ENCODE results near the gene SLC4A3. TPM values are rescaled to one million over a fixed set of nuclear protein-coding genes. Genes with fewer than 3 reads are reported as not detected.

Gene SLC4A3
- total and polyA plus RNA-seq, 2 donors from 2014 or later, result 4.9 to 5.2 TPM

DNA sequence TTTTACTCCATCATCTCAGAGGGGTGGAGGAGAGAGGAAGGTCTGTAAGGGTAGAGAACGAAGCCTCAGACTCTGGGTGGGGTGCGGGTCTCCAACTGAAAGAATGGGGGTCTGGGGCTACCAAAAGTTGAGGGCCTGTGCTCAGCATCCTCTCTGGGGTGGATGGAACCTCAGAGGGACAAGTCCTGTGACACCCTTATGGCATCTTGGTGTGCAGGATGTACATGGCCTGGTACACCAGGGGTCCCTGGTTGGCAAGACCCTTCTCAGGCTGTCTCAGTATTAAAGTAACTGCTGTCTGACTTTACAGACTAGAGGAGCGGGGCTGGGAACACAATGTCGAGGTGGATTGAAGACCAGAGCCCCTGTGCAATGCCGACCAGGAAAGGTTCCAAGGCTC lies 2.3 kb upstream of the SLC4A3 start:
- Histone ChIP-seq H3K36me3 (ENCODE audit: control insufficient read depth in 2 of 3, insufficient read depth in 3 of 3, low read length in 3 of 3) (no peaks in the 10 kb centered on the region), H3K27ac (ENCODE audit: low read depth in 2 of 2, low read length in 2 of 2) (no peak overlapping the region), H3K4me1 (ENCODE audit: control insufficient read depth in 2 of 3, insufficient read depth in 2 of 3, low read depth in 1 of 3, low read length in 3 of 3) (no peaks in the 10 kb centered on the region), H3K9ac (ENCODE audit: low read length in 3 of 3) (no peak overlapping the region), H3K27me3 (ENCODE audit: control insufficient read depth, insufficient read depth, low read length) (no peaks in the 10 kb centered on the region), H3K9me3 (ENCODE audit: control insufficient read depth in 2 of 3, insufficient read depth in 1 of 3, low read length in 3 of 3) (no peaks in the 10 kb centered on the region), H3K4me3 (ENCODE audit: low read length in 3 of 3) (no peak overlapping the region)
- FAIRE-seq (no peak), DNase-seq (no peak)
- intact Hi-C loops (cut with DNase I), result no loop called here
- TF ChIP-seq, protein P1, sequence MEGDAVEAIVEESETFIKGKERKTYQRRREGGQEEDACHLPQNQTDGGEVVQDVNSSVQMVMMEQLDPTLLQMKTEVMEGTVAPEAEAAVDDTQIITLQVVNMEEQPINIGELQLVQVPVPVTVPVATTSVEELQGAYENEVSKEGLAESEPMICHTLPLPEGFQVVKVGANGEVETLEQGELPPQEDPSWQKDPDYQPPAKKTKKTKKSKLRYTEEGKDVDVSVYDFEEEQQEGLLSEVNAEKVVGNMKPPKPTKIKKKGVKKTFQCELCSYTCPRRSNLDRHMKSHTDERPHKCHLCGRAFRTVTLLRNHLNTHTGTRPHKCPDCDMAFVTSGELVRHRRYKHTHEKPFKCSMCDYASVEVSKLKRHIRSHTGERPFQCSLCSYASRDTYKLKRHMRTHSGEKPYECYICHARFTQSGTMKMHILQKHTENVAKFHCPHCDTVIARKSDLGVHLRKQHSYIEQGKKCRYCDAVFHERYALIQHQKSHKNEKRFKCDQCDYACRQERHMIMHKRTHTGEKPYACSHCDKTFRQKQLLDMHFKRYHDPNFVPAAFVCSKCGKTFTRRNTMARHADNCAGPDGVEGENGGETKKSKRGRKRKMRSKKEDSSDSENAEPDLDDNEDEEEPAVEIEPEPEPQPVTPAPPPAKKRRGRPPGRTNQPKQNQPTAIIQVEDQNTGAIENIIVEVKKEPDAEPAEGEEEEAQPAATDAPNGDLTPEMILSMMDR (IDR thresholded peaks at IDR 0.05; ENCODE audit: borderline replicate concordance, extremely low read depth, insufficient read depth), result no peak

DNA sequence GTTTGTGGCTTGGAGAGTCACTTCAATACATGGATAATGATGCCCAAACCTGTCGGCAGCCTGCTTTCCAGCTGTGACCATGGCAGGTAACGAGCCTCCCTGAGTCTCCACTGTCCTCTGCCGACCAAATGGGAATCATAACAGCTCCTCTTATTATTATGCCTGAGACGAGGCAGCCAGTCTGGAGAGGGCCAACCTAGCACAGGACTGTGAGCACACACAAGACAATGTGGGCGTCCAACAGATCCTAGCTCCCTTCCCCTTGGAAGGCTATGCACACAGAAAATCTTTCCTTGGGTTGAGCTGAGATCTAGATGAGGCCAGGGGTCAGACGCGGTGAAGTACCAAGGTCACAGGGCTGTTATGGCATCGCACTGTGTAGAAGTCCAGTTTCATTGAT lies 890 bp upstream of the SLC4A3 start:
- H3K27ac ChIP-seq (ENCODE audit: low read depth in 2 of 2, low read length in 2 of 2), result no peak overlapping the region
- no peak overlapping the region for H3K9ac ChIP-seq (ENCODE audit: low read length in 3 of 3)
- H3K27me3 ChIP-seq (ENCODE audit: control insufficient read depth, insufficient read depth, low read length), result no peaks in the 10 kb centered on the region
- H3K4me1 ChIP-seq (ENCODE audit: control insufficient read depth in 2 of 3, insufficient read depth in 2 of 3, low read depth in 1 of 3, low read length in 3 of 3), result no peaks in the 10 kb centered on the region
- intact Hi-C loops (cut with DNase I), result no loop called here
- H3K4me3 ChIP-seq (ENCODE audit: low read length in 3 of 3), result no peak overlapping the region
- H3K36me3 ChIP-seq (ENCODE audit: control insufficient read depth in 2 of 3, insufficient read depth in 3 of 3, low read length in 3 of 3), result no peaks in the 10 kb centered on the region
- no peaks in the 10 kb centered on the region for H3K9me3 ChIP-seq (ENCODE audit: control insufficient read depth in 2 of 3, insufficient read depth in 1 of 3, low read length in 3 of 3)
- TF ChIP-seq, protein P1 (IDR thresholded peaks at IDR 0.05; ENCODE audit: borderline replicate concordance, extremely low read depth, insufficient read depth), result no peak
- no peak for DNase-seq
- FAIRE-seq, result no peak

DNA sequence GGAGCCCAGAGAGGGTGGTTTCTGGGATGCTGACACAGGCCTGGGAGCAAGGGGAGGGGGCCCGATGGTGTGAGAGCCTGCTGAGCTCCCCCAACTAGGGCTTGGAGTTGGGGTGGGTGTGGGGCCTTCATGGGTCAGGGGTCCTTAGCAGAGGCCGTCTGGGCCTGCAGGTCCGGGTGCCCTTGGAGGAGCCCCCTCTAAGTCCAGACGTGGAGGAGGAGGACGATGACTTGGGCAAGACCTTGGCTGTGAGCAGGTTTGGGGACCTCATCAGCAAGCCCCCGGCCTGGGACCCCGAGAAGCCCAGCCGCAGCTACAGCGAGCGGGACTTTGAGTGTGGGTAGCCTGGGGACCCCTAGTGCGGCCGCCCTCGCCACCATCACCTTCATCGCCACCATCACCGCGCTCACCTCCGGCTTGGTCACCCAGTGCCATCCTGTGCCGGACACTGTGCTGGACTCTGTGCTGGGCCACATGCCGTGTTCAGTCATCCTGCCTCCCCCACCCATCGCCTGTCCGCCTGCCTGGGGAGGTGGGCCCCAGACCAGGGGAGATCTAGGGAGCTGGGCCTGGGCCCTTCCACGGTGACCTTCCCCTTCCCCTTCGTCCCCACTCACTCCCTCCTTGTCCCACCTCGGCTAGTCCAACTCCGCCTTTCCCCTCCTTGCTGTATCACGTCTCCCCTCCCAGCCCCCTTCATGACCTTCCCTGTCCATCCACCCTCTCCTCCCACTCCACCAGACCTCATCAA lies 980 bp downstream of the SLC4A3 start:
- Histone ChIP-seq H3K27me3 (ENCODE audit: control insufficient read depth, insufficient read depth, low read length) (no peaks in the 10 kb centered on the region), H3K4me3 (ENCODE audit: low read length in 3 of 3) (peak overlapping the region in 1 of 3 donors; percentile 46), H3K9ac (ENCODE audit: low read length in 3 of 3) (no peak overlapping the region), H3K9me3 (ENCODE audit: control insufficient read depth in 2 of 3, insufficient read depth in 1 of 3, low read length in 3 of 3) (no peaks in the 10 kb centered on the region), H3K4me1 (ENCODE audit: control insufficient read depth in 2 of 3, insufficient read depth in 2 of 3, low read depth in 1 of 3, low read length in 3 of 3) (no peaks in the 10 kb centered on the region), H3K36me3 (ENCODE audit: control insufficient read depth in 2 of 3, insufficient read depth in 3 of 3, low read length in 3 of 3) (no peaks in the 10 kb centered on the region), H3K27ac (ENCODE audit: low read depth in 2 of 2, low read length in 2 of 2) (no peak overlapping the region)
- intact Hi-C loops (cut with DNase I), result no loop called here
- FAIRE-seq (no peak), DNase-seq (peak in 2 of 5 donors; percentile 68 to 69)
- TF ChIP-seq, protein P1 (IDR thresholded peaks at IDR 0.05; ENCODE audit: borderline replicate concordance, extremely low read depth, insufficient read depth), result no peak

Measured in kidney (tissue), 14 donors.